ENCODE results near the gene TAB2.

The TAB2 gene

GRCh38 chr6:149405823-149406765 lies 88.6 kb downstream of the TAB2 start:
- in situ Hi-C loops (cut with MboI; ENCODE audit: low sequenced_read_pairs) = loop anchor here (25.0 kb wide), 1 partner anchor 219 kb away; no protein-coding TSS in a partner anchor

- in situ Hi-C loops (cut with MboI; ENCODE audit: low sequenced_read_pairs) = loop anchor here (25.0 kb wide), 1 partner anchor 222 kb away; no protein-coding TSS in a partner anchor
Measured at GRCh38 chr6:149409617-149410016, 92.1 kb downstream of the TAB2 start.

- in situ Hi-C loops (cut with MboI; ENCODE audit: low sequenced_read_pairs) = loop anchor here (25.0 kb wide), 1 partner anchor 223 kb away; no protein-coding TSS in a partner anchor
Measured at GRCh38 chr6:149410557-149410956, 93.0 kb downstream of the TAB2 start.

GRCh38 chr6:149414009-149414408 lies 96.5 kb downstream of the TAB2 start:
- in situ Hi-C loops (cut with MboI; ENCODE audit: low sequenced_read_pairs) = loop anchor here (25.0 kb wide), 1 partner anchor 227 kb away; no protein-coding TSS in a partner anchor

- in situ Hi-C loops (cut with MboI; ENCODE audit: low sequenced_read_pairs) = loop anchor here (25.0 kb wide), 1 partner anchor 228 kb away; no protein-coding TSS in a partner anchor
Measured at GRCh38 chr6:149414821-149415220, 97.3 kb downstream of the TAB2 start.

- in situ Hi-C loops (cut with MboI; ENCODE audit: low sequenced_read_pairs) = loop anchor here (10.0 to 25.0 kb wide), 2 partner anchors 233 to 335 kb away; no protein-coding TSS in a partner anchor
Measured at GRCh38 chr6:149419696-149420404, 102.3 kb downstream of the TAB2 start.

- in situ Hi-C loops (cut with MboI; ENCODE audit: low sequenced_read_pairs) = loop anchor here (10.0 to 25.0 kb wide), 2 partner anchors 234 to 336 kb away; no protein-coding TSS in a partner anchor
Measured at GRCh38 chr6:149421132-149421531, 103.6 kb downstream of the TAB2 start.

GRCh38 chr6:149422581-149422980 lies 105.1 kb downstream of the TAB2 start:
- in situ Hi-C loops (cut with MboI; ENCODE audit: low sequenced_read_pairs) = loop anchor here (10.0 to 25.0 kb wide), 2 partner anchors 235 to 338 kb away; no protein-coding TSS in a partner anchor

GRCh38 chr6:149423964-149424440 lies 106.5 kb downstream of the TAB2 start:
- in situ Hi-C loops (cut with MboI; ENCODE audit: low sequenced_read_pairs) = loop anchor here (10.0 to 25.0 kb wide), 2 partner anchors 237 to 339 kb away; no protein-coding TSS in a partner anchor

- in situ Hi-C loops (cut with MboI; ENCODE audit: low sequenced_read_pairs) = loop anchor here (10.0 kb wide), 1 partner anchor 340 kb away; no protein-coding TSS in a partner anchor
Measured at GRCh38 chr6:149425224-149425623, 107.7 kb downstream of the TAB2 start.

- in situ Hi-C loops (cut with MboI; ENCODE audit: low sequenced_read_pairs) = loop anchor here (10.0 kb wide), 1 partner anchor 341 kb away; no protein-coding TSS in a partner anchor
Measured at GRCh38 chr6:149425754-149426153, 108.2 kb downstream of the TAB2 start.

- in situ Hi-C loops (cut with MboI; ENCODE audit: low sequenced_read_pairs) = loop anchor here (10.0 kb wide), 1 partner anchor 344 kb away; no protein-coding TSS in a partner anchor
Measured at GRCh38 chr6:149428606-149429005, 111.1 kb downstream of the TAB2 start.

- in situ Hi-C loops (cut with MboI; ENCODE audit: low sequenced_read_pairs) = loop anchor here (10.0 kb wide), 1 partner anchor 345 kb away; no protein-coding TSS in a partner anchor
Measured at GRCh38 chr6:149429427-149430360, 112.2 kb downstream of the TAB2 start.

- in situ Hi-C loops (cut with MboI; ENCODE audit: low sequenced_read_pairs) = no loop called here
Measured at GRCh38 chr6:149431905-149432775, 114.6 kb downstream of the TAB2 start.

- in situ Hi-C loops (cut with MboI; ENCODE audit: low sequenced_read_pairs) = no loop called here
Measured at GRCh38 chr6:149433405-149433804, 115.9 kb downstream of the TAB2 start.

GRCh38 chr6:149433881-149434280 lies 116.4 kb downstream of the TAB2 start:
- in situ Hi-C loops (cut with MboI; ENCODE audit: low sequenced_read_pairs) = no loop called here

GRCh38 chr6:149435919-149436586 lies 118.5 kb downstream of the TAB2 start:
- in situ Hi-C loops (cut with MboI; ENCODE audit: low sequenced_read_pairs) = no loop called here

GRCh38 chr6:149436647-149437046 lies 119.1 kb downstream of the TAB2 start:
- in situ Hi-C loops (cut with MboI; ENCODE audit: low sequenced_read_pairs) = no loop called here
